K562 (cell line): ENCODE data around the gene ANGEL2. TPM values are rescaled to one million over a fixed set of nuclear protein-coding genes. Genes with fewer than 3 reads are reported as not detected.

Experiments
- MYC ChIP-seq, 2 experiments: fragments of 250-450 bp in 1 of 2; sonication (Bioruptor Pico) in 1 of 2; IDR thresholded peaks; 2 replicates each; pipeline versions ENCODE4 v1.5.1 to v1.6.1; 2012 to 2021; ENCODE audit warnings: low read depth in 2 of 2, borderline replicate concordance in 1 of 2, improper control_type of control experiment in 1 of 2, low read length in 1 of 2, mild to moderate bottlenecking in 1 of 2, moderate library complexity in 1 of 2
- POLR2AphosphoS5 ChIP-seq: IDR thresholded peaks from 2 replicates; pipeline ENCODE4 v1.6.1; 2011; ENCODE audit warnings: mild to moderate bottlenecking, low read depth, low read length, moderate library complexity; ENCODE audit not compliant: control insufficient read depth, insufficient read depth
- ZNF407 ChIP-seq: fragments of 450-650 bp; IDR thresholded peaks from 2 replicates; pipeline ENCODE4 v1.6.1; 2016; ENCODE audit warnings: low read depth
- polyA plus RNA-seq, 8 experiments: library from polyadenylated mRNA; depleted of rRNA in 4 of 8; stranded (reverse) in 5 of 8; unstranded in 3 of 8; fragments of >200 nt; fragmentation: Nextera tagmentation in 2 of 8; fragmentation: Illumina TruSeq in 1 of 8; extraction: Ambion mirVana in 2 of 8; extraction: Trizol in 1 of 8; gene quantifications; 2 replicates each; pipeline versions ENCODE4 v1.2.1 to v1.2.3, GENCODE V29; 2011 to 2014; ENCODE audit warnings: inconsistent platforms in 1 of 8, missing spikeins in 1 of 8
- total RNA-seq, 7 experiments: library from RNA; depleted of rRNA in 6 of 7; stranded (reverse); fragments of >200 nt in 6 of 7; fragmentation: Illumina TruSeq in 2 of 7; extraction: Trizol in 2 of 7; gene quantifications; 2 replicates each; pipeline versions ENCODE4 v1.2.1 to v1.2.3, GENCODE V29; 2011 to 2021; ENCODE audit warnings: low replicate concordance in 1 of 7

ANGEL2 gene
- total and polyA plus RNA-seq, 9 of the 15 experiments (the other 6 are each of a cell fraction or from before 2014, with no cell fraction given), result 6.8 to 34.6 (median 26.2) TPM

- no peak for TF ChIP-seq ZNF407
- peak; percentile 61 for TF ChIP-seq MYC (IDR thresholded peaks at IDR 0.05; ENCODE audit: low read depth, low read length)
- 0 out of 2 replicates have a peak, but pooled peaks have one; percentile 22 for TF ChIP-seq MYC (CRISPR knock-in tag; IDR thresholded peaks at IDR 0.05; ENCODE audit: borderline replicate concordance, low read depth)
- peak; percentile 74; the same call in 1 of the 2 replicates for TF ChIP-seq POLR2AphosphoS5
- TF ChIP-seq, all 486 proteins: peak for 163
Measured at GRCh38 chr1:213015099-213016050, at the start of gene ANGEL2 (continued).
